Breast epithelium (tissue), 3 donors: ENCODE results near the gene PMEPA1.

Source experiments
- POLR2AphosphoS5 ChIP-seq, 3 donors: sonication (generic); formaldehyde crosslinking; IDR thresholded peaks; one replicate each; pipeline ENCODE4 v1.6.1; 2017; ENCODE audit warnings: antibody characterized with exemption in 3 of 3
- TF ChIP-seq, protein P1 (sequence below), 3 donors: fragments of 450-650 bp; IDR thresholded peaks; one replicate each; pipeline ENCODE4 v1.5.1; 2016 to 2017; ENCODE audit warnings: antibody characterized with exemption in 3 of 3, mild to moderate bottlenecking in 3 of 3, moderate library complexity in 3 of 3

DNA sequence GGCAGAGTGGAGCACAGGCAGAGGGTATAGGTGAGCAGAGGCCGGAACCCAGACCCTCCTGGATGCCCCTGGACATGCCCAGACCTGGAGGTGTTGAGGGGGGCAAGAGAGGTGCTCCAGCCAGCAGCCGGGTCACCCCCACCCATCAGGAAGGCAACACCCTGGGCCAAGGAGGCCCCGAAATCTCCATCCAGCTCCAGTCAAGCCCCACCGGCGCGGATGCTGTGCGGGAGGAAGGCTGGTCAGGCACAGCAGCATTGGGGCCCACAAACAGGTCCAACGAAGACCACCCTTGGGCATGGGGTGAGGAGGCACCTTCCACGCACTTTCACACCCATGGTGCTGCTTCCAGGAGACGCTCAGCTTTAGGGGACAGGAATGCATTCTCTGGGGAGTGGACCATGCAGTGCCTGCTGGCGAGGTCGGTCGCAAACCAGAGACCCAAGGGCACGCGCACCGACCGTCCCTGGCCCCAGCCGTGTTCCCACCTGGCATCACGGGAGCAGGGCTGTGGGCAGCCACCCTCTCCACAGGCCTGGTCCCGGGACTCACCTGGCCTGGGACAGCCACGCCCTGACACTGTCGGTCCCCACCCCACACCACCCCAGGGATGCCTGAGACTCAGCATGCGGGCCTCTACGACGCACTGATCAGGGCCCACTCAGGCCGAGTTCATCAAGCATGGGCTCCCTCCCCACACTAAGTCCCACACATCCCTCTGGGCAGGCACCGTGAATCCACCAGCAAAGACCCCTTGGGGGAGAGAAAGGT lies 45.9 kb downstream of the PMEPA1 start:
- TF ChIP-seq POLR2AphosphoS5 (IDR thresholded peaks at IDR 0.05): no peak
- TF ChIP-seq, protein P1, sequence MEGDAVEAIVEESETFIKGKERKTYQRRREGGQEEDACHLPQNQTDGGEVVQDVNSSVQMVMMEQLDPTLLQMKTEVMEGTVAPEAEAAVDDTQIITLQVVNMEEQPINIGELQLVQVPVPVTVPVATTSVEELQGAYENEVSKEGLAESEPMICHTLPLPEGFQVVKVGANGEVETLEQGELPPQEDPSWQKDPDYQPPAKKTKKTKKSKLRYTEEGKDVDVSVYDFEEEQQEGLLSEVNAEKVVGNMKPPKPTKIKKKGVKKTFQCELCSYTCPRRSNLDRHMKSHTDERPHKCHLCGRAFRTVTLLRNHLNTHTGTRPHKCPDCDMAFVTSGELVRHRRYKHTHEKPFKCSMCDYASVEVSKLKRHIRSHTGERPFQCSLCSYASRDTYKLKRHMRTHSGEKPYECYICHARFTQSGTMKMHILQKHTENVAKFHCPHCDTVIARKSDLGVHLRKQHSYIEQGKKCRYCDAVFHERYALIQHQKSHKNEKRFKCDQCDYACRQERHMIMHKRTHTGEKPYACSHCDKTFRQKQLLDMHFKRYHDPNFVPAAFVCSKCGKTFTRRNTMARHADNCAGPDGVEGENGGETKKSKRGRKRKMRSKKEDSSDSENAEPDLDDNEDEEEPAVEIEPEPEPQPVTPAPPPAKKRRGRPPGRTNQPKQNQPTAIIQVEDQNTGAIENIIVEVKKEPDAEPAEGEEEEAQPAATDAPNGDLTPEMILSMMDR (IDR thresholded peaks at IDR 0.05): no peak
